Measurements from ENCODE around the gene ERI3. TPM values are rescaled to one million over a fixed set of nuclear protein-coding genes. Genes with fewer than 3 reads are reported as not detected.

The ERI3 gene
- total and polyA plus RNA-seq, 2 of the 4 experiments (the other 2 are of a cell fraction): 56.6 to 70.9 TPM

- no TSS peak for BruUV-seq (replicated peaks)
- H2AK9ac ChIP-seq (replicated peaks; ENCODE audit: low read depth, low read length, poor library complexity): no peak overlapping the region
- peaks cover 0 to 7% of the 10 kb centered on the region in 2 experiments; a peak in 3 of 4 replicates for H3K79me1 ChIP-seq (ENCODE audit: low read depth in 1 of 2, low read length in 2 of 2)
- H2BK15ac ChIP-seq (ENCODE audit: low read depth, low read length): no peak overlapping the region
- H4K5ac ChIP-seq (ENCODE audit: low read depth, low read length): no peak overlapping the region
- H2BK5ac ChIP-seq (ENCODE audit: low read depth, low read length, poor library complexity, severe bottlenecking): no peak overlapping the region
- H2AFZ ChIP-seq (replicated peaks; ENCODE audit: low read length, poor library complexity): no peak overlapping the region
- H3K18ac ChIP-seq (ENCODE audit: low read depth, low read length): no peak overlapping the region
- no peak overlapping the region for H4K91ac ChIP-seq (ENCODE audit: insufficient read depth, low read depth, low read length)
- H3K14ac ChIP-seq (replicated peaks; ENCODE audit: low read depth, low read length): no peak overlapping the region
- dilution Hi-C loops (cut with HindIII; ENCODE audit: low sequenced_read_pairs, unreplicated experiment): no loop called here
- H3K56ac ChIP-seq (ENCODE audit: extremely low read depth, insufficient read depth, low read length): no peak overlapping the region
- no peak overlapping the region for H3K4me3 ChIP-seq (ENCODE audit: insufficient read depth, low read depth, low read length)
- ATAC-seq (ENCODE audit: low read depth) (no peak), DNase-seq (no peak)
- no peak overlapping the region for H2AK5ac ChIP-seq (ENCODE audit: low read depth, low read length)
- no CpG with 5 or more reads among the region's 3 CpGs for WGBS, 2 experiments (ENCODE audit: extremely low coverage in 2 of 2, insufficient read length in 1 of 2)
- no peak overlapping the region for H4K8ac ChIP-seq (ENCODE audit: low read depth in 2 of 2, low read length in 2 of 2)
- H4K20me1 ChIP-seq (ENCODE audit: insufficient read depth, low read length): peaks cover 4% of the 10 kb centered on the region
- H3K27ac ChIP-seq (ENCODE audit: insufficient read depth, low read length): no peak overlapping the region
- H3K4me2 ChIP-seq (ENCODE audit: low read depth, low read length): no peak overlapping the region
- H3K9me3 ChIP-seq (ENCODE audit: control insufficient read depth, insufficient read depth, low read length): no peaks in the 10 kb centered on the region
- no peak overlapping the region for H3K9ac ChIP-seq (ENCODE audit: low read depth, low read length)
- H3K4ac ChIP-seq (ENCODE audit: low read depth, low read length): no peak overlapping the region
- no peak overlapping the region for H3K23ac ChIP-seq (ENCODE audit: low read depth, low read length)
- in situ Hi-C loops (cut with MboI; ENCODE audit: low sequenced_read_pairs): no loop called here
- ChIA-PET CTCF (no interaction called here), POLR2A (ENCODE audit: unreplicated experiment) (no interaction called here)
- H2BK120ac ChIP-seq (ENCODE audit: low read depth, low read length): no peak overlapping the region
- TF ChIP-seq SMC3 (IDR thresholded peaks at IDR 0.05; ENCODE audit: low read depth, low read length): no peak
- TF ChIP-seq USF2 (IDR thresholded peaks at IDR 0.05; ENCODE audit: low read depth, low read length): no peak
- TF ChIP-seq MAZ (IDR thresholded peaks at IDR 0.05; ENCODE audit: borderline replicate concordance, low read depth, low read length): no peak
- TF ChIP-seq ELK1 (IDR thresholded peaks at IDR 0.05; ENCODE audit: borderline replicate concordance, low read depth, low read length): no peak
- no peak for TF ChIP-seq POLR2A (IDR thresholded peaks at IDR 0.05; ENCODE audit: low read depth, low read length)
- no peak for TF ChIP-seq BHLHE40 (IDR thresholded peaks at IDR 0.05; ENCODE audit: low read depth, low read length)
- H3K36me3 ChIP-seq (ENCODE audit: control insufficient read depth, insufficient read depth, low read length): peaks cover 38% of the 10 kb centered on the region
- no peak overlapping the region for H2BK20ac ChIP-seq (ENCODE audit: low read depth, low read length)
- H3K4me1 ChIP-seq (ENCODE audit: control insufficient read depth, insufficient read depth, low read length): no peaks in the 10 kb centered on the region
- intact Hi-C loops (cut with micrococcal nuclease): loop anchor here (10.0 kb wide), 1 partner anchor 309 kb away; no protein-coding TSS in a partner anchor
- H3K27me3 ChIP-seq (ENCODE audit: control insufficient read depth, insufficient read depth, low read length): no peaks in the 10 kb centered on the region
- peaks cover 5% of the 10 kb centered on the region; the same call in 1 of the 2 replicates for H3K9me1 ChIP-seq (ENCODE audit: insufficient read depth, low read length)
Observed at GRCh38 chr1:44313265-44313918, 41.7 kb downstream of the ERI3 start.

Measured in IMR-90 (cell line).